Uterus (tissue), 2 donors: ENCODE results near the gene LMX1B.
A peak's percentile ranks its signal among the peaks of the same experiment; 100 is the strongest.

Experiments
- CTCF ChIP-seq, 4 experiments: fragments of 200-600 bp in 2 of 4; fragments of 450-650 bp in 2 of 4; sonication (generic) in 2 of 4; IDR thresholded peaks; one replicate each; pipeline ENCODE4 v1.5.1; 2016 to 2019; ENCODE audit warnings: antibody characterized with exemption in 4 of 4, mild to moderate bottlenecking in 2 of 4, moderate library complexity in 1 of 4
- POLR2A ChIP-seq, 2 donors: fragments of 450-650 bp; IDR thresholded peaks; one replicate each; pipeline ENCODE4 v1.6.1; 2016; ENCODE audit warnings: antibody characterized with exemption in 2 of 2, mild to moderate bottlenecking in 1 of 2, moderate library complexity in 1 of 2

DNA sequence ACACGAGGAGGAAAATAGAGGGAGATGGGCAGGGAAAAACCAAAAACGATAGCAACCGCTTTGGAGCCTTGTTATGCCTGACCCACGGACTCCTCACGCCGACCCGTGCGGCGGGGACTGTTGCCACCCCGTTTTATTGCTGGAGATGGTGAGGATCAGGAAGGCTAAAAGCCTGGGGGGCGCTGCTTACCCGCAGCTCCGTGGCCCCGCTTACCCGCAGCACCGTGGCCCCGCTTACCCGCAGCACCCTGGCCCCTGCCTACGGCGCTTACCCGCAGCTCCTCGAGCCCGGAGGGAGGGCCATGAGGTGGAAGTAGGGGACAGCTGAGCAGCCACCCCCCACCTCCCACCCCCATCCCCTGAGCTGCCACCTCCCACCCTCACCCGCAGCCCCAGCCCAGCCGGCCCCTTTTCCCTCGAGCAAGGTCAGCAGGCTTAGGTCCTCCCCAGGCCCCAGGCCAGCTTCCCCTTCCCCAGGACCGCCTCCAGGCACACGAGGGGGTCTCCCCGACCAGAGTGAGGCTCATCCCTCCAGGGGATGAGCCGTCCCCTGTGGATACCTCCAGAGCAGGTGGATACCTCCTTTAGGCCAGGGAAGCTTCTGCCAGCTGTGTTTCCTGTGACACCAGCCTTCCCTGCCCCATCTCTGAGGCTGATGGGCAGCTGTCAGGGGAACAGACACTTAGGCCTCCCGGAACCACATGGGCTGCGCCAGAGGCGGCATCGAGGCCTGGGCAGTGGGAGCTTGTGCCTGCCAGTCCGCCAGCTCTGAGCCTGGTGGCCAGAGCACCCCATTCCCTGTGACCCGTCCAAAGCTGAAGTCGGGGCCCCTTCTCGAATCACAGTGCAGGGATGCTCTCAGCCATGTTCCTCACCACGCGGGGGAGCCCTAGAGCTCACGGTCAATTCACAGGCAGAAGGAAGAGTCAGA lies 92.3 kb downstream of the LMX1B start:
- TF ChIP-seq CTCF (IDR thresholded peaks at IDR 0.05): peak in 1 of 4 experiments; percentile 5
- no peak for TF ChIP-seq POLR2A (IDR thresholded peaks at IDR 0.05)
